ENCODE measurements around the gene ITSN1.
"Not testable (repeated sequence)": the region's sequence is repeated elsewhere in the genome, so short reads cannot be mapped to it uniquely, and the experiment has no call there.

Gene ITSN1

GRCh38 chr21:33775100-33775828 lies 133.0 kb downstream of the ITSN1 start:
- no peak for DNase-seq

- DNase-seq = no peak
Observed at GRCh38 chr21:33780631-33781030, 138.3 kb downstream of the ITSN1 start.

GRCh38 chr21:33781121-33781520 lies 138.8 kb downstream of the ITSN1 start:
- DNase-seq = no peak

- no peak for DNase-seq
Observed at GRCh38 chr21:33783187-33783979, 141.1 kb downstream of the ITSN1 start.

- DNase-seq = no peak
Observed at GRCh38 chr21:33787431-33787830, 145.1 kb downstream of the ITSN1 start.

- not testable (repeated sequence) for DNase-seq
Observed at GRCh38 chr21:33788438-33788837, 146.1 kb downstream of the ITSN1 start.

- no peak for DNase-seq
Observed at GRCh38 chr21:33789697-33790096, 147.4 kb downstream of the ITSN1 start.

GRCh38 chr21:33791073-33791472 lies 148.8 kb downstream of the ITSN1 start:
- no peak for DNase-seq

- DNase-seq = no peak
Observed at GRCh38 chr21:33794596-33794995, 152.3 kb downstream of the ITSN1 start.

GRCh38 chr21:33797565-33797964 lies 155.3 kb downstream of the ITSN1 start:
- DNase-seq = no peak

- no peak for DNase-seq
Observed at GRCh38 chr21:33799378-33800090, 157.2 kb downstream of the ITSN1 start.

- no peak for DNase-seq
Observed at GRCh38 chr21:33800753-33801423, 158.6 kb downstream of the ITSN1 start.

GRCh38 chr21:33801424-33802405 lies 159.4 kb downstream of the ITSN1 start:
- DNase-seq = peak; percentile 39

- DNase-seq = no peak
Observed at GRCh38 chr21:33802481-33802880, 160.2 kb downstream of the ITSN1 start.

GRCh38 chr21:33808715-33809367 lies 166.5 kb downstream of the ITSN1 start:
- DNase-seq = no peak

- DNase-seq = no peak
Observed at GRCh38 chr21:33810766-33811165, 168.5 kb downstream of the ITSN1 start.

GRCh38 chr21:33811167-33812010 lies 169.1 kb downstream of the ITSN1 start:
- no peak for DNase-seq

GRCh38 chr21:33813832-33814365 lies 171.6 kb downstream of the ITSN1 start:
- no peak for DNase-seq

- no peak for DNase-seq
Observed at GRCh38 chr21:33815143-33815707, 172.9 kb downstream of the ITSN1 start.

GRCh38 chr21:33816174-33816573 lies 173.9 kb downstream of the ITSN1 start:
- DNase-seq = no peak

All from activated CD4-positive, alpha-beta T cell treated with anti-CD3 and anti-CD28 coated beads, Interleukin-2, amount 50 U/mL, for 16 hours (primary cell).